ENCODE measurements around the gene STARD9.

GRCh38 chr15:42696626-42697025 is 121.2 kb downstream of the STARD9 start:
- no peak for TF ChIP-seq CTCF (conservative IDR thresholded peaks at IDR 0.05)
- TF ChIP-seq ZFX (IDR thresholded peaks at IDR 0.05) = no peak
